Mesenchymal stem cell (in vitro differentiated cells and primary cell): ENCODE results near the gene PIBF1.

Source experiments
- DNase-seq: peaks from one replicate; pipeline ENCODE4 v3.0.0-alpha.2; 2013
- H2AFZ ChIP-seq: one replicate; pipeline ENCODE4 v1.6.1; 2013; ENCODE audit warnings: low read depth, mild to moderate bottlenecking, control low read depth, inconsistent platforms, low read length, moderate library complexity
- H2AK5ac ChIP-seq: 2 replicates; pipeline ENCODE4 v1.6.1; 2013; ENCODE audit warnings: low read length, moderate library complexity, mild to moderate bottlenecking, inconsistent platforms; ENCODE audit not compliant: severe bottlenecking
- H2BK120ac ChIP-seq: one replicate; pipeline ENCODE4 v1.6.1; 2013; ENCODE audit warnings: low read depth, mild to moderate bottlenecking, inconsistent platforms, low read length, moderate library complexity
- H2BK12ac ChIP-seq, 2 experiments: one replicate each; pipeline ENCODE4 v1.6.1; 2013; ENCODE audit warnings: inconsistent platforms in 2 of 2, low read length in 2 of 2, mild to moderate bottlenecking in 2 of 2, moderate library complexity in 2 of 2, control low read depth in 1 of 2
- H2BK15ac ChIP-seq: one replicate; pipeline ENCODE4 v1.6.1; 2013; ENCODE audit warnings: mild to moderate bottlenecking, low read depth, inconsistent platforms; ENCODE audit not compliant: poor library complexity, severe bottlenecking
- H2BK5ac ChIP-seq: 2 replicates; pipeline ENCODE4 v1.6.1; 2013; ENCODE audit warnings: low read depth, mild to moderate bottlenecking, low read length, control low read depth, inconsistent platforms; ENCODE audit not compliant: poor library complexity, severe bottlenecking
- H3K14ac ChIP-seq, 2 experiments: one replicate each; pipeline ENCODE4 v1.6.1; 2013; ENCODE audit warnings: inconsistent platforms in 2 of 2, low read length in 2 of 2, control low read depth in 1 of 2, mild to moderate bottlenecking in 1 of 2, moderate library complexity in 1 of 2
- H3K18ac ChIP-seq, 2 experiments: one replicate each; pipeline ENCODE4 v1.6.1; 2013; ENCODE audit warnings: inconsistent platforms in 2 of 2, low read length in 2 of 2, control low read depth in 1 of 2, low read depth in 1 of 2, mild to moderate bottlenecking in 1 of 2
- H3K23ac ChIP-seq, 2 experiments: one replicate each; pipeline ENCODE4 v1.6.1; 2013; ENCODE audit warnings: inconsistent platforms in 2 of 2, low read length in 2 of 2, mild to moderate bottlenecking in 2 of 2, moderate library complexity in 2 of 2, control low read depth in 1 of 2
- H3K27ac ChIP-seq: 2 replicates; pipeline ENCODE4 v1.5.1; 2013; ENCODE audit warnings: mild to moderate bottlenecking, moderate library complexity, low read length, control low read depth, inconsistent platforms; ENCODE audit not compliant: poor library complexity, severe bottlenecking
- H3K27me3 ChIP-seq, 2 experiments: 2 replicates each; pipeline versions ENCODE4 v1.6.1 to v1.7.0; 2013; ENCODE audit warnings: low read length in 2 of 2, mild to moderate bottlenecking in 2 of 2, moderate library complexity in 2 of 2, control low read depth in 1 of 2, inconsistent platforms in 1 of 2; ENCODE audit not compliant: control insufficient read depth in 1 of 2, insufficient read depth in 1 of 2
- H3K36me3 ChIP-seq, 2 experiments: 2 replicates each; pipeline versions ENCODE4 v1.6.1 to v1.7.0; 2013; ENCODE audit warnings: low read length in 2 of 2, control low read depth in 1 of 2, inconsistent platforms in 1 of 2, low read depth in 1 of 2, mild to moderate bottlenecking in 1 of 2; ENCODE audit not compliant: insufficient read depth in 2 of 2, control insufficient read depth in 1 of 2
- H3K4ac ChIP-seq, 2 experiments: one replicate each; pipeline ENCODE4 v1.6.1; 2013; ENCODE audit warnings: inconsistent platforms in 2 of 2, low read length in 2 of 2, mild to moderate bottlenecking in 2 of 2, moderate library complexity in 2 of 2, control low read depth in 1 of 2, low read depth in 1 of 2
- H3K4me1 ChIP-seq: 2 replicates; pipeline ENCODE4 v1.6.1; 2013; ENCODE audit warnings: low read depth, low read length, control low read depth; ENCODE audit not compliant: control insufficient read depth, insufficient read depth
- H3K4me2 ChIP-seq: 2 replicates; pipeline ENCODE4 v1.6.1; 2013; ENCODE audit warnings: low read length, mild to moderate bottlenecking, inconsistent platforms; ENCODE audit not compliant: poor library complexity, severe bottlenecking
- H3K4me3 ChIP-seq, 2 experiments: 2 replicates each; pipeline versions ENCODE4 v1.5.1 to v1.7.0; 2013; ENCODE audit warnings: low read length in 2 of 2, mild to moderate bottlenecking in 2 of 2, control low read depth in 1 of 2, low read depth in 1 of 2; ENCODE audit not compliant: insufficient read depth in 1 of 2
- H3K79me1 ChIP-seq: replicated peaks from 2 replicates; pipeline ENCODE4 v1.6.1; 2013; ENCODE audit warnings: mild to moderate bottlenecking, control low read depth, low read length, inconsistent platforms; ENCODE audit not compliant: poor library complexity, severe bottlenecking
- H3K9ac ChIP-seq: 2 replicates; pipeline ENCODE4 v1.7.0; 2013; ENCODE audit warnings: mild to moderate bottlenecking, low read length, moderate library complexity
- H3K9me3 ChIP-seq: 2 replicates; pipeline ENCODE4 v1.7.0; 2013; ENCODE audit warnings: mild to moderate bottlenecking, low read length; ENCODE audit not compliant: control insufficient read depth
- H4K8ac ChIP-seq: one replicate; pipeline ENCODE4 v1.6.1; 2013; ENCODE audit warnings: inconsistent platforms, mild to moderate bottlenecking, low read length, moderate library complexity
- H4K91ac ChIP-seq: one replicate; pipeline ENCODE4 v1.6.1; 2013; ENCODE audit warnings: mild to moderate bottlenecking, low read length, inconsistent platforms
- WGBS: methylation state at CpG from one replicate; pipeline ENCODE4 v1.1.7; 2013; ENCODE audit warnings: mixed read lengths; 5-methylcytosine and 5-hydroxymethylcytosine counted together

PIBF1 gene

GRCh38 chr13:72886272-72887067 is 104.5 kb downstream of the PIBF1 start:
- H3K4me1 ChIP-seq: no peaks in the 10 kb centered on the region
- no peak overlapping the region for H3K4ac ChIP-seq
- peaks cover 2% of the 10 kb centered on the region for H3K79me1 ChIP-seq
- no peak overlapping the region for H3K18ac ChIP-seq
- peaks cover 5% of the 10 kb centered on the region for H3K9me3 ChIP-seq
- H3K4me2 ChIP-seq: no peak overlapping the region
- H4K91ac ChIP-seq: no peak overlapping the region
- H3K27ac ChIP-seq: no peak overlapping the region
- H3K4me3 ChIP-seq: no peak overlapping the region
- H2BK5ac ChIP-seq: no peak overlapping the region
- no peak overlapping the region for H3K9ac ChIP-seq
- no peak overlapping the region for H2BK15ac ChIP-seq
- no peak overlapping the region for H3K23ac ChIP-seq
- no peak overlapping the region for H4K8ac ChIP-seq
- peaks cover 0 to 4% of the 10 kb centered on the region in 2 experiments for H3K36me3 ChIP-seq
- no peak overlapping the region for H3K14ac ChIP-seq
- H3K27me3 ChIP-seq: no peaks in the 10 kb centered on the region
- H2BK12ac ChIP-seq: no peak overlapping the region
- H2AK5ac ChIP-seq: no peak overlapping the region
- no peak overlapping the region for H2AFZ ChIP-seq
- 83% methylated on average over 1 of the region's 5 CpGs for WGBS
- DNase-seq: no peak
- no peak overlapping the region for H2BK120ac ChIP-seq

GRCh38 chr13:72889495-72889894 is 107.6 kb downstream of the PIBF1 start:
- no peaks in the 10 kb centered on the region for H3K9me3 ChIP-seq
- peaks cover 2% of the 10 kb centered on the region for H3K79me1 ChIP-seq
- H2AK5ac ChIP-seq: no peak overlapping the region
- no peak overlapping the region for H3K4me3 ChIP-seq
- no peak overlapping the region for H3K18ac ChIP-seq
- H3K23ac ChIP-seq: no peak overlapping the region
- H2BK120ac ChIP-seq: no peak overlapping the region
- no peak overlapping the region for H3K27ac ChIP-seq
- H3K4ac ChIP-seq: no peak overlapping the region
- no peak overlapping the region for H2AFZ ChIP-seq
- WGBS: no CpG with 5 or more reads among the region's 1 CpG
- H2BK15ac ChIP-seq: no peak overlapping the region
- H3K27me3 ChIP-seq: no peaks in the 10 kb centered on the region
- H4K91ac ChIP-seq: no peak overlapping the region
- no peak overlapping the region for H4K8ac ChIP-seq
- H3K4me1 ChIP-seq: no peaks in the 10 kb centered on the region
- DNase-seq: no peak
- no peak overlapping the region for H2BK12ac ChIP-seq
- H2BK5ac ChIP-seq: no peak overlapping the region
- H3K4me2 ChIP-seq: no peak overlapping the region
- peaks cover 0 to 10% of the 10 kb centered on the region in 2 experiments for H3K36me3 ChIP-seq
- no peak overlapping the region for H3K9ac ChIP-seq
- no peak overlapping the region for H3K14ac ChIP-seq

GRCh38 chr13:72890546-72890945 is 108.6 kb downstream of the PIBF1 start:
- H2AFZ ChIP-seq: no peak overlapping the region
- no peak overlapping the region for H2BK15ac ChIP-seq
- H4K91ac ChIP-seq: no peak overlapping the region
- no peak overlapping the region for H2BK120ac ChIP-seq
- H3K4me1 ChIP-seq: no peaks in the 10 kb centered on the region
- H3K23ac ChIP-seq: no peak overlapping the region
- no peaks in the 10 kb centered on the region for H3K27me3 ChIP-seq
- H3K9me3 ChIP-seq: no peaks in the 10 kb centered on the region
- no peak overlapping the region for H2BK12ac ChIP-seq
- 100% methylated on average over 1 of the region's 2 CpGs for WGBS
- H3K36me3 ChIP-seq: peaks cover 3 to 12% of the 10 kb centered on the region in 2 experiments
- no peak overlapping the region for H3K4me3 ChIP-seq
- H3K14ac ChIP-seq: no peak overlapping the region
- peaks cover 2% of the 10 kb centered on the region for H3K79me1 ChIP-seq
- H3K9ac ChIP-seq: no peak overlapping the region
- no peak overlapping the region for H3K4me2 ChIP-seq
- no peak overlapping the region for H2AK5ac ChIP-seq
- H3K4ac ChIP-seq: no peak overlapping the region
- H3K27ac ChIP-seq: no peak overlapping the region
- no peak for DNase-seq
- no peak overlapping the region for H3K18ac ChIP-seq
- H4K8ac ChIP-seq: no peak overlapping the region
- H2BK5ac ChIP-seq: no peak overlapping the region

- Histone ChIP-seq H3K4me1 (no peaks in the 10 kb centered on the region), H3K9ac (no peak overlapping the region), H4K91ac (no peak overlapping the region), H4K8ac (no peak overlapping the region), H3K79me1 (peaks cover 3% of the 10 kb centered on the region), H3K18ac (no peak overlapping the region), H2BK5ac (no peak overlapping the region), H3K4me2 (no peak overlapping the region), H3K4ac (no peak overlapping the region), H3K36me3 (peaks cover 9 to 21% of the 10 kb centered on the region in 2 experiments), H2BK15ac (no peak overlapping the region), H3K23ac (no peak overlapping the region), H2BK120ac (no peak overlapping the region), H2BK12ac (no peak overlapping the region), H3K9me3 (peaks cover 5% of the 10 kb centered on the region), H3K27ac (no peak overlapping the region), H3K4me3 (no peak overlapping the region), H2AK5ac (no peak overlapping the region), H3K27me3 (no peaks in the 10 kb centered on the region), H2AFZ (no peak overlapping the region), H3K14ac (no peak overlapping the region)
- DNase-seq: no peak
- 53% methylated on average over 1 of the region's 3 CpGs for WGBS
Observed at GRCh38 chr13:72891423-72891822, 109.5 kb downstream of the PIBF1 start.
